Forelimb muscle (tissue), 1 donor: Measurements from ENCODE around the gene RRH. TPM values are rescaled to one million over a fixed set of nuclear protein-coding genes. Genes with fewer than 3 reads are reported as not detected.
"Not testable (repeated sequence)": the region's sequence is repeated elsewhere in the genome, so short reads cannot be mapped to it uniquely, and the experiment has no call there.

ENCODE experiments used
- DNase-seq: peaks from one replicate; pipeline ENCODE4 v3.0.0-alpha.2; 2013; ENCODE audit warnings: low read depth
- polyA plus RNA-seq: library from polyadenylated mRNA; unstranded; fragments of 120-200 nt; gene quantifications from one replicate; pipeline ENCODE4 v1.2.1, GENCODE V29; 2013; ENCODE audit not compliant: insufficient read length

The RRH gene
- polyA plus RNA-seq, 1 donor = 0.28 TPM

DNA sequence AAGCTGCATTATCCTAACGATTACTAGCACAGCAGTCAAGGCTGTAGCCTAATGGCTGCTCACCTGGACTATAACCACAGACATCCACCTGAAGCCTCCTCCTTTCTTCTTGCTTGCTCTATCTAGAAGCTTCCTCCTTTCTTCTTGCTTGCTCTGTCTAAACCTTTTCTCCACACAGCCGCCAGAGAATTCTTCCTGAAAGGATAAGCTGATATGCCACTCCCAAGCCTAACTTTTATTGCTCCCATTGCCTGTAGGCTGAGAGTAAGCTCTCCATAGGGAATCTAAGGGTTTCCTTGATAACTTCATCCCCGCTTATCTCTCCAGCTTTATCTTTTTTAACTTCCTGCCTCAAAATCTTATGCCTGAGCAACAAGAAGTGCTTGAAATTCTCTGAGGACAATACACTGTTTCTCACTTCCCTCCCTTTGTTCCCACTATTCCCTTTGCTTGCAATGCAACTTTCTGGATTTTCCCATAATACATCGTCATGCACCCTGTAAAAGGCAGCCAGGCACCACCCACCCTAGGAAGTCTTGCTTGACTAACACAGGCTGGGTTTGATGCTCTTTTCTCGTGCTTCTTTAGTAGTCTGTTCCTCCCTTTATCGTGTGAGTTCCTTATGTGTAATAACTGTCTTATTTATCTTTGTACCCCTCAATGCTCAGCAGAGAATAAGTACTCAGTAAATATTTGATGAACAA is 18.8 kb downstream of the RRH start:
- no peak for DNase-seq

DNA sequence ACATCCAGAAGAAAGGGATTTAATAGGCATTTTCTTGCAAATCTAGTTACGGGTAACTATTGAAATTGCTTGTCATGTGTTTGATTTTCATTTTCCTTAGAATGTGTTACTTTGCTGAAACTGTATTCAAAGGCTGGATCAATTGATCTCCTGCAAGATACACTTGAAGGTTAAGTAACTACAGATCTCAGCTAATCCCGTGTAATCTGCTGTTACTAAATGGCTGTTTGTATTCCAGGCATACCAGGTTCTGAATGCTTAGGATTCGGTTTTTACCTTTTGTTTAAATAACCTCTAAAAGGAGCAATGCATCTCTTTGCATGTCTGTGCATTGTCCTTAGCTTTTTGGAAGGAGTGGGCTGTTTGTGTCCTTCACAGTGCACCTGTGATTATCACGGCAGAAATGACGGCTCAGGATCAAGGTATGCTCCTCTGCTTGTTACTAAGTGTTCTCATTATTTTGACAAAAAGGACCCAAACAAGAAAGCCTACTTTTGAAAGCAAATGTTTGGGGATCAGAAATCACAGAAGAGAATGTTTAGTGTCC is 20.2 kb downstream of the RRH start, which contains the start of gene LRIT3:
Gene LRIT3 (plus strand): TSS at position 212 of the 547 bp plus-strand sequence. CDS start 95 bp downstream, at position 307.
- no peak for DNase-seq

DNA sequence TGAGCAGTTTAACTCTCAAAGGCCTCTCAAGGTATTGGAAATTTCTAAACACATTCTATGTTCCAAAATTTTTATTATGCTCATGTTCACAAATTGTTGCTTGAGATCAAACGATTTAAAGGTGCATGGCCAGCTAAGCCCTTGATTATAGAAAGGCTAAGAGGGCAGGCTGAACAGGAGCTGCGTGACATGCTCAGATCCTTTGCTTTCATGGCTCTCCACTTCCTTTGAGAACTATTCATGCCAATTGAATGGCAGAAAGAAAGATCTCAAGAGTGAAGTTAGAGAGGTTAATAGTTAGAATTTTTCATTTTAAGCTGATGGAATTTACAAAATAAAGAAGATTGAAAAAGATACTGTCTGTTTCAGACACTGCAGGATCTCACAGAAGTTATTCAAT is 20.7 kb downstream of the RRH start:
- no peak for DNase-seq

DNA sequence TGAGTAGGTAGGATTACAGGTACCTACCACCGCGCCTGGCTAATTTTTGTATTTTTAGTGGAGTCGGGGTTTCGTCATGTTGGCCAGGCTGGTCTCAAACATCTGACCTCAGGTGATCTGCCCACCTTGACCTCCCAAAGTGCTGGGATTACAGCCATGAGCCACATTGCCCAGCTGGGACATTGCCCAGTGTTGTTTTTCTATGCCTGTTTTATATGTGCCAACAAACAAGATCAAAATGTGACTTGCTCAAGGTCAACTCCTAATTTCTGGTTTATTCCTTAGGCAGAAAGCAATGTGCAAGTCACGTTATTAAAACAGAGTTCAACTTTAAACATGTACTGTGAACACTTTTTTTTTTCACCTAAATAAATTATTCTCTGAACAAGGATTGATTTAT is 22.8 kb downstream of the RRH start:
- DNase-seq = no peak

DNA sequence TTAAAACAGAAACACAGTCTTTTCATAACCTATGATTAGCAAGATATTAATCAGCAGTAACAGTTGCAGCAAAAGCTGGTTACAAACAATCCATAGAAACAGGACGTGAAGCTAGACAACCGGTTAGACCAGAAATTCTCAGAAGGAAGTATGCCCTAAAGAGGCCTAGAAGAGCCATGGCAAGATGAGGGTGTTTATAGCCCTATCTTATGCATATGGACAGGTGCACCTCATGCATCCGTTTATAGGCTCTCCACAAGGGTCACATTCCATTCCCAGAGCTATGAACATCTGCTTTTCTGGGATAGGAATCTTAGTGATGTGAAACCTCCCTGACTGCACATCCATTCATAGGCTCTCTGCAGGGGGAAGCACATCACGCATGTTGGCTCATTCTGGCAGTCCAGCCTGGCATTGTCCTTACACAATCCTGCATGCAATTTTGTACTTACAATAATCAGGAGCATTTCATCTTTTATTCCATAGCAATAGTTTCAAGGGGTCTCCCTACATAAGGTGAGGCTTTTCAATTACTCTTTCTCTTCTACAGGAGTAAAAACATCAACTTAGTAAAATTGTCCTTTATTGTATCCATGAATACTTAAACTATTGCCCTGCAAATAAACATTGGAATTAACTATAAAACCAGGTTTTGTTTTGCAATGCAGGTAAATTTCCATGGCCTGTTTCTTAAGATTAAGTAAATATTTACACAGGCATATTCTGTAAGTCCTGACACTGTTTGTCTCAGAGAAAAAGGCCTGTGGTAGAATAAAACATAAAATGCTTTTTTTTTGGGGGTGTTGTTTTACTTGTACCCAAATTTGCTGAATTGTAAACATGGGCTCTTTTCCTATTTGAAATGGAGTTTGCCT is 31.9 kb downstream of the RRH start:
- not testable (repeated sequence) for DNase-seq

DNA sequence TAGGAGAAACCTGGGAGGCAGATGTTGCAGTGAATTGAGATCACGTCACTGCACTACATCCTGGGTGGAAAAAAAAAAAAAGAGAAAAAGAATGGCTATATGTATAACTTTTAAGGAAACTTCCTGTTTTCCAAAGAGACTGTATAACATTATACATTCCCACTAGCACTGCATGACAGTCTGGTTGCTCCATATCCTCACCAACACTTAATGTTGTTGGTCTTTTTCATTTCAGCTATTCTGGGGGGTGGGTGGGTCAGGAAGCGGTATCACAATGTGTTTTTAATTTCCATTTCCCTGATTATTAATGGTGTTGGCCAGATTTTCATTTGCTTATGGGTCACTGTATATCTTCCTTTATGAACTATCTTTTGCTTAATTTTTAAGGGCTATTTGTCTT is 33.5 kb downstream of the RRH start:
- DNase-seq = no peak

DNA sequence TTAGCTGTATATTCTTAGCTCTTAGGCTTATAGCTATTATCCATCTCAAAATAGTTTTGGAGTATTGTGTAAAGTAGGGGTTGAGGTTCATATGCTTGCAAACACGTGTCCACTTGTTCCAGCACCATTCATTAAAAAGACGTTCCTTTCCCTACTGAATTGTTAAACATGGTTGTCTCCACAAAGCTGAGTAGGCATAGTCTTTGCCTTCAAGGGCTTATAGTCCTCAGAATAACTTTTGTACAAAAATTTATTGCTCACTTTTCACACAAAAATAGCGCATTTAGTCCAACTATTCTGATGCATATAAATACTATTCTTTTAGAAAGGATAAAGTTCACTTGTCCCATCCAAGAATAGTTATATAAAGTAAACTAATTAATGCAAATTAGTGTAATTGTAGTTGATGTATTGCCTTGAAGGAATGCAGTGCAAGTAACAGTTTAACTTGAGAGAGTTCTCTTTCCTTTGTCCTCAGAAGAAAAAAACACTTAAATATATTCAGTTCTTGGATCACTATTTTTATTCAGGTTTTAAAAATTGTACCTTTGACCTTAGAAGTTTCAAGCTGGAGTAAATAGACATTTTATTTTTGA is 34.2 kb downstream of the RRH start:
- no peak for DNase-seq

DNA sequence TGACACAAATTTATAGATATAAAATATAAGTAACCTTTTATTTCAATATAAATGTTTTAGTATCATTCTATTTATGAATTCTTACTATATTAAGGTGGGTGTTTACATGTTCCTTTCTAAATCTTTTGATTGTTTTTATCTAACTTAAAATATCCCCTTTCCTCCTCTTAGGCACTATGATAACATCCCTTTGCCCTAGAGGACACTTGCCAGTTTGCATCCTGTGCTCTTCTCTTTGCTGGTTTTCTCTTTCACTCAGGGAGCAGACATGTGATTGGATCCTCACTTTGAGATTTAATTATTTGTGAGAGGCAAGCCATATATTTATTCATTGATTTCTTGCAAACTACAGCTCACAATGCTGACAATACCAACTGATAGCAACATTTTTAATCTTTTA is 36.4 kb downstream of the RRH start:
- DNase-seq = no peak

DNA sequence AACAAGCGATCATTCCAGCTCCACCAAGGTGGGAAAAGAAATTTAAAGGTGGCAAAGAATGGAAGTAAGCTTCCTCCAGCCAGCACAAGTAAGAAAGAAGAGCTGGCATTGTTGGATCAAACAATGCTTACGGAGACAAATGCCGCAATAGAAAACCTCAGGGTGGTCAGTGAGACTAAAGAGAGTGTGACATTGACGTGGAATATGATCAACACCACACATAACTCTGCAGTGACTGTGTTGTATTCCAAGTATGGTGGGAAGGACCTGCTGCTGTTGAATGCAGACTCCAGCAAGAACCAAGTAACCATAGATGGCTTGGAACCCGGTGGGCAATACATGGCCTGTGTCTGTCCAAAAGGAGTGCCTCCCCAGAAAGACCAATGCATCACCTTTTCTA is 42.3 kb downstream of the RRH start:
- DNase-seq = no peak

DNA sequence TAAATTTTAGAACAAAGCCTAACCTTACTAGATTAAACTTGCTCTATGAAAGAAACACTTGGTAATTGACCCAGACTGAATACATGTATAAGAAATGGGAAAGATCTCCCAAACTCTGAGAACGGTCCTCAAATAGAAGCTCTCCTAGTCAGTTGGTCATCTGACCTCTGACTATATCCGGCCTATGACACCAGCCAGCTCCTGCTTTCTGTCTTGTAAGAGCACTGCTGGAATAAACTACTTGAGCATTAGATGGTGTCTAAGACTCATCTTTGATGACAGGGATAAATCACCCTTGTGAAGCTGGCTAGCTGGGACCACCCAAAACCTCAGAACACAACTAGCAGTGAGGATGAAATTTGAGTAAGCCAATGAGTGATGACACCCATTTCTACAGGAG is 44.3 kb downstream of the RRH start:
- DNase-seq = no peak

DNA sequence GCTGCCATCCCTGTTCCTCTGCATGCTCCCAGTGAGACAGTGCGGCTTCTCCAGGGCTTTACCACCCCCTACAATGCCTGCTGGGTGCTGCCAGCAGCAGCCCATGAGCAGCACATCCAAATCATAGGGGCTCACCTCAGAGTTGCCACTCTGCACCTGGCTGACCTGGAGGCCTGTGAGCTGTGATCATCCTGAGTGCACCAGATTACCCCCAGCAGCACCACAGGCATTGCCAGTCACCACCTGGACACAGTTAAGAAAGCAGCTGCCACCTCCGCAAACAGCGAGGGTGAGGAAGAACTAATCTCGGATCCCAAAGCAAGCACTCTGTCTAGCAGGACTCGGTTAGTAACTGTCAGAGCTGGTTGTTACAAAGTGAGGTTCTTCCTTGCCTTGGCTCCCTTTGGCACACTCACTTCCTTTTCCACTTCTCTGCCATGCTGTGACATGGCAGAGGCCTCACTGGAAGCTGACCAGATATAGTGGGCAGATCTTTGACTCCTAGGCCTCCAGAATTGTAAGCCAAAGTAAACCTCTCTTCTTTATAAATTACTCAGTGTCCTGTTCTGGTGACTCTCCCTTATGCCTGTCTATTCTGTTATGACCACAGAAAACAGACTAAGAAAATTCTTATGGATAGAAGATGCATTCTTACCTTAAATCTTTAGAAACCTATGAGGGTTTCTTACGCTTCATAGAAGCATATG is 45.3 kb downstream of the RRH start:
- no peak for DNase-seq

DNA sequence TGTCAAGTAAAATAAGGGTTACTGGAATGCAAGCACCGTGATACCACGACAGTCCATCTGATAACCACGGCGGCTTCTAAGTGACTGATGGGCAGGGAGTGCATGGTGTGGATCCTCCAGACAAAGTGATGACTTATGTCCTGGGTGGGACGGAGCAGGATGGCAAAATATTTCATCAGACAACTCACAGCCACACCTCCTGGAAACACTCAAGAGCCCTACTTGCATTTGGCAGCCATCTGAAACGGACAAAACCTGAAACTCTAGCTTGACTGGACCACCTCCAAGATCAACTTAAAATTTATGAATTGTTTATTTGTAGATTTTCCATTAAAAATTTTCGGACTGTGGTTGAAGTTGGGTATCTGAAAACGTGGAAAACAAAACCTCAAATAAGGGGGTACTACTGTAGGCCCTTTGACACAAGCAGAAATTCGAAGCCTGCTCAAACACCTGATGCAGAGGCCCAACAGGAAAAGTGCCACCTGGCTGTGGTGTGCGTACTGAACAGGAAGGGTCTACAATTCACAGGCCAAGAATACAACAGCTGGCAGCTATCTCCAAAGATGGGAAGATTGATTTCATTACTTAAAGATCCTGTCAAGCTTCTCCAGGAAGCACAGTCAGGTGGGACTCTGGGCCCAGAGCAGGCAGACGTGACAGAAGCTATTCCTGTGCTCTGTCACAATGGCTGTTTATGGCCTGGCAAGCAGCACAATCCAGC is 46.2 kb downstream of the RRH start:
- no peak for DNase-seq

DNA sequence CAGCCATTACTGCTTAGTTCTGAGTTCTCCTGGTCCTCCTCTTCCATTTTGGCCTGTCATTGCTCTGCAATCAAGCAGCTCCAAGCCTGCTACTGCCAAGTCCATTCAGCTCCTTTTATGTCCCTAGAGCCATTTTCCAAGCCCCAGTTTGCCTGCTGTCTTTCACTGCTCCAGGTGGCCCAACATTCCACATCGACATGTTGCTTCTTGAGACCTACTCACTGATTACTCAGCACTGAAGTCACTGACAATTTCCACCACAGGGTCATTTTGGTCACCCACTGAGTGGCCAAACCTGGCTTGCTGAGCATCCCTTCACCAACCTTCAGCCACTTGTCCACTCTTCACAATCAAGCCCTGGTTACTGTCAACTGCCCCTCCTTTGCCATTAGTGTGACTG is 47.3 kb downstream of the RRH start:
- no peak for DNase-seq

DNA sequence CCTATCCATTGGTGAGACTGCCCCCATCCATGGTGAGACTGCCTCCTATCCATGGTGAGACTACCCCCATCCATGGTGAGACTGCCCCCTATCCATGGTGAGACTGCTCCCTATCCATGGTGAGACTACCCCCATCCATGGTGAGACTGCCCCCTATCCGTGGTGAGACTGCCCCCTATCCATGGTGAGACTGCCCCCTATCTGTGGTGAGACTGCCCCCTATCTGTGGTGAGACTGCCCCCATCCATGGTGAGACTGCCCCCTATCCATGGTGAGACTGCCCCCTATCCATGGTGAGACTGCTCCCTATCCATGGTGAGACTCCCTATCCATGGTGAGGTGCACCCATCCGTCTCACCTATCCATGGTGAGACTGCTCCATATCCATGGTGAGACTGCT is 47.8 kb downstream of the RRH start:
- not testable (repeated sequence) for DNase-seq

DNA sequence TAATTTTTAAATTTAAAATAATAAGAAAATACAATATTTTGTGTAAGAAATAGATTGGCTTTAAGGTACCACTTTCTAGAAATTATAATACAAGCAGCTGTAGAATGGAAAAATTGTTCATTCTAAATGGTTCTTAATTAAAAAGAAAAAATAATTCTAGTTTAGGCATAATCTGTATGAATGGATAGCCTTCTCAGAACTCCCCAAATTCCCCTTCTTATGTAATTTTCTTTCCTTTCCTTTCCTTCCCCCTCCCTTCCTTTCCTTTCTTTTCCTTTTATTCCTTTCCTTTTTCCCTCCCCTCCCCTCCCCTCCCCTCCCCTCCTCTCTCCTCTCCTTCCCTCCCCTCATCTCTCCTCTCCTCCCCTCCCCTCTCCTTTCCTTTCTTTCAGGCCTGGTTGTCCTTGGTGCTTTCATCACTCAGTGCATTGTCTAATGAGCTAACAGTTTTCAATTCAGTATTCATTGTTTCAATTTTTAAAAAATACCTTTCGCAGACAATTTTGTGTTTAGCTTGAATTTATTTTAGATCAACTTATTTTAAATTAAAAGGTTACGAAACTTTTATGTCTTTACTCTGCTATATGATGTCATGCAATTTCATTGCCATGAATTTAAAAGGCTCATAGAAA is 49.0 kb downstream of the RRH start:
- DNase-seq = no peak

DNA sequence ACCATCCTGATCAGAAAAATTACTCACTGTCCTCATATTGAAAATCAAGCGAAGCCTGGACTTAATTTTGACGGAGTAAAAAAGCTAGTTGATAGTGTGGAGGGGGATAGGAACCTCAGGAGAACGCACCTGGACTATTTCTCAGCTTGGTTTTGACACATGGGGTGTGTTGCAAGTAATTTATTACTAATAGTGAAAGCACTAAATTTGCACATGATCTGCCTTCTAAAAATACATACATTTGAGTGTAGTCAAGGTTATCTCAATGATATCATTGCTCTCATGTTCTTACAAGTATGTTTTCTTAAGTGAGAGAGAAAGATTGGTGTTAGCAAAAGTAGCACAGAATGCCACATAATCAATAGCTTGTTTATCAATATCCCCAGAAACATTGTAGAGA is 49.6 kb downstream of the RRH start:
- DNase-seq = no peak

DNA sequence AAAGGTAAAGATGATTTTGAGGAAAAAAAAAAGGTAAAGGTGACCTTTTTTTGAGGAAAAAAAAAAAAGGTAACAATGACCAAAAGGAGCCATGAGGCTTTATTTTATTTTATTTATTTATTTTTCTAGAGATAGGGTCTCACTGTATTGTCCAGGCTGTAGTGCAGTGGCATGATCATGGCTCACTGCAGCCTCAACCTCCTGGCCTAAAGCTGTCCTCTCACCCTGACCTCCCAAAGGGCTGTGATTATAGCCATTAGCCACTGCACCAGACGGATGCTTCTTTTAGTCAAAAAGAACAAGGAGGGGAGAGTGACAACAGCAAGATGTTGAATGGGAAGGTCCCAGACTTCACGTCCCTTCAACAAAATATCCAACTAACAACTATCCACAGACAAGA is 50.6 kb downstream of the RRH start:
- DNase-seq = no peak

DNA sequence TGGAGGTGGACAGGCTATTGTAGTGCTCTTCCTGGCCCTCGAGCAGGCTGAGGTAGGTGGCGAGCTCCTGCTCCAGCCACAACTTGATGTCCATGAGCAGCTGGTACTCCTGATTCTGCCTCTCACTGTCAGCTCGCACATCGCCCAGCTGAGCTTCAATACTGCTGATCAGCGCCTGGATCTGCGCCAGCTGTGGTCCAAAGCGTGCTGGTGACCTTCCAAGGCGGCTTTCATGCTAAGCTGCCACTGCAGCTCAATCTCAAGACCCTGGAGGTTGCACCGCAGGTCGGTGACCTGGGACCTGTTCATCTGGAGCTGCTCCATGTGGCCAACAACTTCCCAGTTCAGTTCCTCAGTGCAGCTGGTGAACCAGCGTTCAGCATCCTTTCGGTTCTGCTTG is 51.3 kb downstream of the RRH start:
- DNase-seq = no peak

DNA sequence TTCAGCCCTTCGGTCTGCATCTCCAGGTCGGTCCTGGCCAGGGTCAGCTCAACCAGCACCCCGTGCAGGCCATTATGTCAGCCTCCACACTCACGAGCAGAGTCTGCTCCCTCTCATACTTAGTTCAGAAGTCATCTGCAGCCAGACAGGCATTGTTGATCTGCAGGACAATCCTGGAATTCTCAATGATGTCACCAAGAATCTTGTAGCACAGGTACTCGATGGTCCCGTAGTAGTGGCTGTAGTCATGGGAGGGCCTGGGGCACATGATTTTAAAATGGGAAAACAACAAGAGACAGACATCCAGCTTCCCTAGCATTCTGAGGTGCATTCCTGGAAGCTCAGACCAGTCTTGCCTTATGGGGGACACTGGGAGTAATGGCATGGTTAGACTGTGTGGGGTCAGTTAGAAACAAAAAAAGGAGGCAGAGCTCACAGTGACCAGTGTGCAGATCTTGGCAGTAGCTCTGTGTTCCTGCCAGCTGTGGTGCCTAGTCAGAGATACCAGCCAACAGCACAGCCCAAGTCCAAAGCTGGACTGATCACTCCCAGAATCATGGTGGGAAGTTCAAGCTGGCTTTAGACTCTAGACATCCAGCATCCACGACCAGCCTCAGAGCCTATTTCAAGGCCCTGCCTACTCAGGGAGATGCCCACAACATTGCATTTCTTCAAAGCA is 52.0 kb downstream of the RRH start:
- no peak for DNase-seq

DNA sequence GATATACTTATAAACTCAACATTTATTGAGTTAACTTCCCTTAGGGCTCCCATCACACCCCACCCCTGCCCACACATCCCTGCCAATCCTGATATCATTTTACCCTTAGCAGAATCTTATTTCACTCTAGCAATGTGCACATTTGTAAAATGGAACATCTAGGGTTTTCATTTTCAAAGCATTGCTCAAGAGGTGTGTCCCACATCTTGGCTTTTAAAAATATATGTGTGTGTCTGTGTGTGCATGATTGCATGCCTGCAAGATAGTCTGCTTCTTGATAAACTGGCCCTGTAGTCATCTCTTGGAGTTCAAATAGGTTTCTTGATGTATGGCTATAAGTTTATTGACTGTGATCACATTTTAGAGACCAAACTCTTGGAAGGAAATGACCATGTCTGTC is 58.5 kb downstream of the RRH start:
- no peak for DNase-seq
